Measurements from ENCODE around the gene USO1.

USO1 gene, protein sequence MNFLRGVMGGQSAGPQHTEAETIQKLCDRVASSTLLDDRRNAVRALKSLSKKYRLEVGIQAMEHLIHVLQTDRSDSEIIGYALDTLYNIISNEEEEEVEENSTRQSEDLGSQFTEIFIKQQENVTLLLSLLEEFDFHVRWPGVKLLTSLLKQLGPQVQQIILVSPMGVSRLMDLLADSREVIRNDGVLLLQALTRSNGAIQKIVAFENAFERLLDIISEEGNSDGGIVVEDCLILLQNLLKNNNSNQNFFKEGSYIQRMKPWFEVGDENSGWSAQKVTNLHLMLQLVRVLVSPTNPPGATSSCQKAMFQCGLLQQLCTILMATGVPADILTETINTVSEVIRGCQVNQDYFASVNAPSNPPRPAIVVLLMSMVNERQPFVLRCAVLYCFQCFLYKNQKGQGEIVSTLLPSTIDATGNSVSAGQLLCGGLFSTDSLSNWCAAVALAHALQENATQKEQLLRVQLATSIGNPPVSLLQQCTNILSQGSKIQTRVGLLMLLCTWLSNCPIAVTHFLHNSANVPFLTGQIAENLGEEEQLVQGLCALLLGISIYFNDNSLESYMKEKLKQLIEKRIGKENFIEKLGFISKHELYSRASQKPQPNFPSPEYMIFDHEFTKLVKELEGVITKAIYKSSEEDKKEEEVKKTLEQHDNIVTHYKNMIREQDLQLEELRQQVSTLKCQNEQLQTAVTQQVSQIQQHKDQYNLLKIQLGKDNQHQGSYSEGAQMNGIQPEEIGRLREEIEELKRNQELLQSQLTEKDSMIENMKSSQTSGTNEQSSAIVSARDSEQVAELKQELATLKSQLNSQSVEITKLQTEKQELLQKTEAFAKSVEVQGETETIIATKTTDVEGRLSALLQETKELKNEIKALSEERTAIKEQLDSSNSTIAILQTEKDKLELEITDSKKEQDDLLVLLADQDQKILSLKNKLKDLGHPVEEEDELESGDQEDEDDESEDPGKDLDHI

DNA sequence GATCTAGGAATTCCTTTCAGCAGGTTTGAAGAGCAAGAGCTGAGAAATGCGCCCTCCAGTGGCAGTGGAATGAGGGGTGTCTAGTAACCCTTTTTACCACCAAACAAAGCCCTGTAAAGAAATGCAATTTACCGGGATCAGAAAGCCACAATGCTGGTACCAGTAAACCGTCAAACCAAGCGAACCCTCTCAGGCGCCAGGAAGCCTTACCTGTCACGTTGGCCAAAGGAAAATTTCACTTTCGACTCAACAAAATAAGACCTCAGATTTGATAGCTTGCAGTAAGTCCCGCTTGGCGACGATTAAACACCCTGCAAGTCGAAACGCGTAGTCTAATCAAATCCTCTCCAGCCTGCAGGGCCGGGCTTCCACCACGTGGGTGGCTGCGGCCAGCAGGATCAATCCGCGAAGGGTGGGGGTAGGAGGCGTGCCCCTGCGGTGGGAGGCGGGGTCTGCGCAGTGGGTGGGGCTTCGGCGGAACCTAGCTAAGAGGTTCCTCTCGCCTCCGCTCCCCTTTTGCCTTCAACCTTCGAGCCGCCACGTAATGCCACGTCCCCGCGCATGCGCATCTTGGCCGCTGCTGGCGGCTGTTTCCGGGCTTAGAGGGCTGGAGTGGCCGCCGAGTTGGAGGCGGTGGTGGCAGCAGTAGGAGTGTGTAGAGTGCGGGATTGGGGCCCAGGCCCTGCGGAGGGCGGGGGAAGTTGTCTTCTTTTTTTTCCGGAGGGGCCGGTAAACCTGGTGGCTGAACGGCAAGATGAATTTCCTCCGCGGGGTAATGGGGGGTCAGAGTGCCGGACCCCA, at the start of gene USO1:
Gene USO1 (plus strand): TSS at position 512 of the 801 bp plus-strand sequence. CDS start 243 bp downstream, at position 755.
- no peak for TF ChIP-seq GATA3 (IDR thresholded peaks at IDR 0.05; ENCODE audit: low read depth, low read length)
- TF ChIP-seq GATA2 (IDR thresholded peaks at IDR 0.05; ENCODE audit: low read depth, low read length): no peak

DNA sequence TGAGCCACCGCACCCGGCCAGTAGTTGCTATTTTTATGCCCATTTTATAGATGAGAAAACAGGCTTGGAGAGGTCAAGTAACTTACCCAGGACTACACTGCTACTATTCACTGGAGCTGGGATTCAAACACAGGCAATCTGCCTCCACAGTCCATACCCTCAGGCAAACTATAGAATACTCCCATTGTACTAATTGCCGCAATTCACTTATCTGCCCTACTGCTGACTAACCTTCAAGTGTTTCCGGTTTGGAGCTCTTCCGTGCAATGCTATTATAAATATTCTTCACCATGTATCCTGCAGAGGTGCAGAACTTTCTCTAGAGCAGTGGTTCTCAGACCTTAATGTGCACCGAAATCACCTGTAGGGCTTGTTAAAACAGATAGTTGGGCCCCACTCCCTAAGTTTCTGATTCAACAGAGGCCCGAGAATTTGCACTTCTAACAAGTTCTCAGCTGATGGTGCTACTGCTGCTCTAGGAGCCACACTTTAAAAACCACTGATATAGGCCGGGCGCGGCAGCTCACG, 49.3 kb upstream of the USO1 start:
- TF ChIP-seq GATA3 (IDR thresholded peaks at IDR 0.05; ENCODE audit: low read depth, low read length) (no peak), GATA2 (IDR thresholded peaks at IDR 0.05; ENCODE audit: low read depth, low read length) (no peak)

DNA sequence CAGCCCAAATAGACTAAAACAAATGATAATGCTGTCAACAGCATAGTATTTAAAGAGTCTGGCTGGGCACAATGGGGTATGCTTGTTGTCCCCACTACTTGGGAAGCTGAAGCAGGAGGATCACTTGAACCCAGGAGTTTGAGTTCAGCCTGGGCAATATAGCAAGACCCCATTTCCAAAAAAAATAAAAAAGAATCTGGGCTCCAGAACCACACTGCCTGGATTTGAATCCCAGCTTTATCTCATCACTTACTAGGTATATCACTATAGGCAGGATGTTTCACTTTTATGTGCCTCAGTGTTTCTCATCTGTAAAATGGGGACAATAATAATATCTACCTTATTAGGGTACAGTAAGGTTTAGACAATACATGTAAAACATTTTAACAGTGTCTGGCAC, 45.9 kb upstream of the USO1 start:
- TF ChIP-seq GATA3 (IDR thresholded peaks at IDR 0.05; ENCODE audit: low read depth, low read length) (no peak), GATA2 (IDR thresholded peaks at IDR 0.05; ENCODE audit: low read depth, low read length) (no peak)

GRCh38 chr4:75678965-75679364, 45.4 kb upstream of the USO1 start:
- no peak for TF ChIP-seq GATA3 (IDR thresholded peaks at IDR 0.05; ENCODE audit: low read depth, low read length)
- no peak for TF ChIP-seq GATA2 (IDR thresholded peaks at IDR 0.05; ENCODE audit: low read depth, low read length)

GRCh38 chr4:75679876-75680575, 44.4 kb upstream of the USO1 start:
- no peak for TF ChIP-seq GATA3 (IDR thresholded peaks at IDR 0.05; ENCODE audit: low read depth, low read length)
- no peak for TF ChIP-seq GATA2 (IDR thresholded peaks at IDR 0.05; ENCODE audit: low read depth, low read length)

DNA sequence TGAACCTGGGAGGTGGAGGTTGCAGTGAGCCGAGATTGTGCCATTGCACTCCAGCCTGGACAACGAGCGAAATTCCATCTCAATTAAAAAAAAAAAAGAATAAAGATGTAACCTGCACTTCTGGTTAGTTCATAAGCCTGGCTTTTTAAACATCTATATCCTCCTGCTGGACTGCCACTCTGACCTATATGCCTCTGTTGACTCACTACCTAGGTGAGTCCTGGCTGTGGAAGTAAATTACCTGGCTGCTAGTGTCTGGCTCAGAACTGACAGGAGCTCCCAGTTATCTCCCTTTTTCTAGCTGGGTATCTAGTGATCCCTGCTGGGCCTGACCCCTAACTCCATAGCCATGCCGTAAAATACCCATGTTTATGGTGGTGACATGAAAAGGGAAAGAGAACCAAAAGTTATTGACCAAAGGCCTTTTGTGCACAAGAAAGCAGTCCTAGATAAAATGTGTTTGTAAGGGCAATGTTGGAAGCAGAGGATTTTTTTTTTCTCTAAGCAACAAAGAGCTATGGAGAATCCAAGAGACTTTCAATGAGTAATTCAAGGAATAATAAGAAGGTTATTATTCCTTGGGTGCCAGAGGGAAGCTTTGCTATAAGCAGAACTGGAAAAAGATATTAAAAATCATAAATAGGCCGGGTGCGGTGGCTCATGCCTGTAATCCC, 40.8 kb upstream of the USO1 start:
- TF ChIP-seq GATA2 (IDR thresholded peaks at IDR 0.05; ENCODE audit: low read depth, low read length): no peak
- TF ChIP-seq GATA3 (IDR thresholded peaks at IDR 0.05; ENCODE audit: low read depth, low read length): no peak

DNA sequence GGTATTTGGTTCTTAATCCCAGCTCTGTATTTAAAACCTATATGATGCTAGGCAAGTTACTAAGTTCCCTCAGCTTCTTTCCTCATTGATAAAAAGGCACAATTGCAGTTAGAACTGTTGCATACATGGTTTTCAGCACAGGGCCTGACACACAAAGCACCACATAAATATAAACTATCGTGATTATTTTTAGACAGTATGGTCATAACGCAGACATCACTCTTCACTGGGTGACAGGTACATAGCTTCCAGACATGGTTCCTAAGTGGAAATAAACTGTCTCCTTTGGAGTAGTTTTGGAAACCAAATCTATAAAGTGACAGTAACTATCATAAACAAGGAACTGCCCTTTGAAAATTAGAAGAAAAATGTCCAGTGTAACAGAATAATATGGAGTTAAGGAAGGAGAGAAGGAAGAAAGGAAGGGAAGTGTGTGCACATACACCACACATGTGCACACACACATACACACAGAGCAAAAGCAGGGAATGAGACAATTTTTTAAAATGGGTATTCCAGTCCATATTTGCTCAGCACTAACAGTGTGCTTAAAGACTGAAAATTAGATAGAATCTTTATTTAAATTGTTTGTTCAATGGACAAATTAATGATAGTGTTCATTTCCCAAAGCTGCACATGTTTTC, 38.7 kb upstream of the USO1 start:
- TF ChIP-seq GATA3 (IDR thresholded peaks at IDR 0.05; ENCODE audit: low read depth, low read length) (no peak), GATA2 (IDR thresholded peaks at IDR 0.05; ENCODE audit: low read depth, low read length) (no peak)

GRCh38 chr4:75686346-75686745, 38.0 kb upstream of the USO1 start:
- TF ChIP-seq GATA2 (IDR thresholded peaks at IDR 0.05; ENCODE audit: low read depth, low read length) (no peak), GATA3 (IDR thresholded peaks at IDR 0.05; ENCODE audit: low read depth, low read length) (no peak)

- TF ChIP-seq GATA3 (IDR thresholded peaks at IDR 0.05; ENCODE audit: low read depth, low read length) (no peak), GATA2 (IDR thresholded peaks at IDR 0.05; ENCODE audit: low read depth, low read length) (no peak)
Observed at GRCh38 chr4:75696071-75696470, 28.3 kb upstream of the USO1 start.

GRCh38 chr4:75696581-75696980, 27.8 kb upstream of the USO1 start:
- TF ChIP-seq GATA3 (IDR thresholded peaks at IDR 0.05; ENCODE audit: low read depth, low read length): no peak
- no peak for TF ChIP-seq GATA2 (IDR thresholded peaks at IDR 0.05; ENCODE audit: low read depth, low read length)

- TF ChIP-seq GATA2 (IDR thresholded peaks at IDR 0.05; ENCODE audit: low read depth, low read length) (no peak), GATA3 (IDR thresholded peaks at IDR 0.05; ENCODE audit: low read depth, low read length) (no peak)
Observed at GRCh38 chr4:75698162-75698962, 26.0 kb upstream of the USO1 start.

Measured in SH-SY5Y (cell line).